HepG2 (cell line): Measurements from ENCODE around the gene MTA1. TPM values are rescaled to one million over a fixed set of nuclear protein-coding genes. Genes with fewer than 3 reads are reported as not detected.
A peak's percentile ranks its signal among the peaks of the same experiment; 100 is the strongest.

Experiments used
- ARNT2 ChIP-seq: sonication (generic); formaldehyde crosslinking; IDR thresholded peaks from 2 replicates; pipeline ENCODE4 v1.8.0; 2022; ENCODE audit warnings: mild to moderate bottlenecking, low read depth, missing genetic modification reagents, moderate library complexity
- BCLAF1 ChIP-seq: fragments of 450-650 bp; IDR thresholded peaks from 2 replicates; pipeline ENCODE4 v1.6.1; 2017; ENCODE audit warnings: mild to moderate bottlenecking
- DMTF1 ChIP-seq: sonication (generic); formaldehyde crosslinking; IDR thresholded peaks from 2 replicates; pipeline ENCODE4 v1.4.0; 2020; ENCODE audit warnings: mild to moderate bottlenecking, missing genetic modification reagents
- FOXJ3 ChIP-seq: sonication (generic); formaldehyde crosslinking; IDR thresholded peaks from 2 replicates; pipeline ENCODE4 v1.4.0; 2020; ENCODE audit warnings: missing genetic modification reagents, mild to moderate bottlenecking, borderline replicate concordance
- GRHL1 ChIP-seq: sonication (generic); formaldehyde crosslinking; conservative IDR thresholded peaks from 2 replicates; pipeline ENCODE4 v1.8.0; 2022; ENCODE audit warnings: missing genetic modification reagents
- HNF4G ChIP-seq, 2 experiments: sonication (generic) in 1 of 2; formaldehyde crosslinking in 1 of 2; IDR thresholded peaks; 2 replicates each; pipeline versions ENCODE4 v1.4.0 to v1.6.1; 2011 to 2020; ENCODE audit warnings: borderline replicate concordance in 2 of 2, low read depth in 2 of 2, mild to moderate bottlenecking in 2 of 2, low read length in 1 of 2, missing genetic modification reagents in 1 of 2, moderate library complexity in 1 of 2
- HOXA3 ChIP-seq: sonication (generic); formaldehyde crosslinking; IDR thresholded peaks from 2 replicates; pipeline ENCODE4 v1.5.0; 2020; ENCODE audit warnings: missing genetic modification reagents
- SIN3B ChIP-seq: fragments of 150-350 bp; IDR thresholded peaks from 2 replicates; pipeline ENCODE4 v1.6.1; 2014; ENCODE audit warnings: low read length
- TCF7 ChIP-seq: sonication (generic); IDR thresholded peaks from 2 replicates; pipeline ENCODE4 v1.6.1; 2016; ENCODE audit warnings: antibody characterized with exemption, low read depth
- ZBTB38 ChIP-seq: sonication (generic); formaldehyde crosslinking; IDR thresholded peaks from 2 replicates; pipeline ENCODE4 v1.5.1; 2020; ENCODE audit warnings: mild to moderate bottlenecking, missing genetic modification reagents
- ZNF136 ChIP-seq: sonication (generic); formaldehyde crosslinking; IDR thresholded peaks from 2 replicates; pipeline ENCODE4 v1.8.1; 2022; ENCODE audit warnings: low read depth, mild to moderate bottlenecking, moderate library complexity, missing genetic modification reagents
- ZNF205 ChIP-seq: IDR thresholded peaks from 2 replicates; pipeline ENCODE4 v1.6.1; 2018; ENCODE audit warnings: missing biosample characterization, missing genetic modification reagents
- ZNF281 ChIP-seq: sonication (generic); formaldehyde crosslinking; IDR thresholded peaks from 2 replicates; pipeline ENCODE4 v1.4.0; 2020; ENCODE audit warnings: missing genetic modification reagents, borderline replicate concordance
- ZNF326 ChIP-seq: sonication (generic); formaldehyde crosslinking; IDR thresholded peaks from 2 replicates; pipeline ENCODE4 v1.4.0; 2020; ENCODE audit warnings: missing genetic modification reagents, borderline replicate concordance
- ZNF33B ChIP-seq: sonication (generic); formaldehyde crosslinking; IDR thresholded peaks from 2 replicates; pipeline ENCODE4 v1.5.1; 2020; ENCODE audit warnings: mild to moderate bottlenecking, missing genetic modification reagents
- ZNF556 ChIP-seq: sonication (generic); formaldehyde crosslinking; IDR thresholded peaks from 2 replicates; pipeline ENCODE4 v1.4.0; 2020; ENCODE audit warnings: mild to moderate bottlenecking, missing genetic modification reagents, borderline replicate concordance
- ZNF577 ChIP-seq: sonication (generic); formaldehyde crosslinking; IDR thresholded peaks from 2 replicates; pipeline ENCODE4 v1.4.0; 2020; ENCODE audit warnings: mild to moderate bottlenecking, low read depth, missing genetic modification reagents, borderline replicate concordance
- ZNF605 ChIP-seq: sonication (generic); formaldehyde crosslinking; IDR thresholded peaks from 2 replicates; pipeline ENCODE4 v1.8.0; 2022; ENCODE audit warnings: mild to moderate bottlenecking, missing genetic modification reagents
- ZNF878 ChIP-seq: sonication (generic); formaldehyde crosslinking; IDR thresholded peaks from 2 replicates; pipeline ENCODE4 v1.8.1; 2023; ENCODE audit warnings: mild to moderate bottlenecking, missing genetic modification reagents, moderate library complexity
- polyA plus RNA-seq, 8 experiments: library from polyadenylated mRNA; depleted of rRNA in 3 of 8; stranded (reverse) in 7 of 8; unstranded in 1 of 8; fragments of >200 nt; fragmentation: Illumina TruSeq in 4 of 8; extraction: Trizol in 4 of 8; gene quantifications; 2 replicates each; pipeline versions ENCODE4 v1.2.1 to v1.2.3, GENCODE V29; 2011 to 2016; ENCODE audit warnings: low read depth in 4 of 8, missing spikeins in 1 of 8, mixed read lengths in 1 of 8; ENCODE audit not compliant: insufficient read depth in 1 of 8
- total RNA-seq, 5 experiments: library from RNA; depleted of rRNA; stranded (reverse); fragments of >200 nt; fragmentation: Illumina TruSeq; extraction: Trizol; gene quantifications; 2 replicates each; pipeline ENCODE4 v1.2.3, GENCODE V29; 2016; ENCODE audit warnings: low read depth in 1 of 5

MTA1 gene
- total and polyA plus RNA-seq, 2 of the 13 experiments (the other 11 are each of a cell fraction or from before 2014, with no cell fraction given), result 35.2 to 85.8 TPM

- TF ChIP-seq ZNF326 (CRISPR knock-in tag) (no peak), ZNF33B (CRISPR knock-in tag) (no peak), DMTF1 (CRISPR knock-in tag) (no peak), SIN3B (no peak), ZNF878 (no peak), ZNF205 (CRISPR knock-in tag) (no peak), ARNT2 (CRISPR knock-in tag) (no peak; the same call in 1 of the 2 replicates), FOXJ3 (CRISPR knock-in tag) (no peak), BCLAF1 (no peak), ZNF556 (CRISPR knock-in tag) (0 out of 2 replicates have a peak, but pooled peaks have one; percentile 21), ZNF136 (CRISPR knock-in tag) (0 out of 2 replicates have a peak, but pooled peaks have one; percentile 68), ZNF577 (CRISPR knock-in tag) (no peak), HOXA3 (peak; percentile 11), ZBTB38 (CRISPR knock-in tag) (0 out of 2 replicates have a peak, but pooled peaks have one; percentile 5), GRHL1 (CRISPR knock-in tag) (no peak), ZNF605 (CRISPR knock-in tag) (peak; percentile 85), TCF7 (no peak), ZNF281 (CRISPR knock-in tag) (no peak; the same call in 1 of the 2 replicates), HNF4G (IDR thresholded peaks at IDR 0.05; ENCODE audit: borderline replicate concordance, low read depth, low read length) (no peak), HNF4G (CRISPR knock-in tag; IDR thresholded peaks at IDR 0.05; ENCODE audit: borderline replicate concordance, low read depth) (no peak)
Measured at GRCh38 chr14:105398726-105399465, 20.7 kb upstream of the MTA1 start (continued).
